NCI-H1105 treated with DMSO at 0.1 percent for 48 hours (cell line): Measurements from ENCODE around the gene TIGD4.

Experiments used
- DNase-seq: peaks from one replicate; lab custom pipeline; 2025; lab: John Stamatoyannopoulos, UW

The TIGD4 gene

DNA sequence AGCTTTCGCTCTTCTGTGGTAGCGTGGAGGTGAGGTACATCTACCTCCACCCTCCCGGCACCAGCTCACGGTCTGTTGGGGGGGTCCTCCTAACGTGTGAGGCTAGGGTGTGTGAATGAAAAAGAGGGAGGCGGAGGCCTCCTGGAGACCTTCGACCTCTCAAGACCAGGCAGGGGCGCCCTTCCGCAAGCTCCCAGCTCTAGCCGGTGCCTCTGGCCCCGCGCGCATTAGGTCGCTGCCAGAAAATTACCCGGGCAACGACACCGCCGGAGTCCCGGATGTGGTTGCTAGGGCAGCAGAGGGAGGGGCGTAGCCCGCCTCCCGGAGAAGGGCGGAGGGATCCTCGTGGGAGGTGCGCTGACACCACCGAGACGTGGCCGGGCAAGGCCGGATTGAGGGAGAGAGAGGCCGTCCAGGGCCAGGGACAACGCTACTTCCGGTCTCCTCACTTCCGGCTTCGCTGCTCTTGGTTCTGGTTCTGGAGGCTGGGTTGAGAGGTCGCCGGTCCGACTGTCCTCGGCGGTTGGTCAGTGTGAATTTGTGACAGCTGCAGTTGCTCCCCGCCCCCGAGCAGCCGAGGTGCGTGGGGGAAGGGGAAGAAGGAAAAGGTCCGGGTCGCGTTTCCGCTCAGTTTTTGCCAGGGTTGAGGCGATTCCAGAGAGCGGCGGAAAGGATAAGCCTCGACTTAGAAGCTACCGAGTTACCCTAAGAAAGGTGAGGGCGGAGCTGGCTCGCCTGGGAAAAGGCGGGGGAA, at the start of gene TIGD4, which contains the start of gene ARFIP1:
Gene TIGD4 (minus strand): TSS at position 218 of the 754 bp plus-strand sequence. CDS start 8,726 bp downstream, outside the sequence.
Gene ARFIP1 (plus strand): TSS at position 442 of the 754 bp plus-strand sequence. CDS start 49,680 bp downstream, outside the sequence.
- peak; percentile 90 for DNase-seq

DNA sequence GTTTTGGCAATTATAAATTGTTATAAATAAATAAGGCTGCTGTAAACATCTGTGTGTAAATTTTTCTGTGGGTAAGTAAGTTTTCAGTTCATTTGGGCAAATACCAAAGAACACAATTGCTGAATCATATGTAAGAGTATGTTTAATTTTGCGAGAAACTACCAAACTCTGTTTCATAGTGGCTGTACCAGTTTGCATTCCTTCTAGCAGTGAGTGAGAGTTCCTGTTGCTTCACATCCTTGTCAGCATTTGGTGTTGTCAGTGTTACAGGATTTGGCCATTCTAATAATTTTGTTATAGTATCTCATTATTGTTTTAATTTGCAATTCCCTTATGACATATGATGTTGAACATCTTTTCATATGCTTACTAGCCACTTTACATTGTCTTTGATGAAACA, 48.6 kb upstream of the TIGD4 start:
- DNase-seq: no peak

DNA sequence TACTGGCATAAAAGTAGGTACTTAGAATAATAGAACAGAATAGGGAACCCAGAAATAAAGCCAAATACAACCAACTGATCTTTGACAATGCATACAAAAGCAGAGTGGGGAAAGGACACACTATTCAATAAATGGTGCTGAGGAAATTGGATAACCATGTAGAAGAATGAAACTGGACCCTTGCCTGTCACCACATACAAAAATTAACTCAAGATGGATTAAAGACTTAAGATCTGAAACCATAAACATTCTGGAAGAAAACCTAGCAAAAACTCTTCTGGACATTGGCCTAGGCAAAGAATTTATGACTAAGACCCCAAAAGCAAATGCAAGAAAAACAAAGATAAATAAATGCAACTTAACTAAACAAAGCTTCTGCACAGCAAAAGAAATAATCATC, 45.8 kb upstream of the TIGD4 start:
- DNase-seq: no peak

DNA sequence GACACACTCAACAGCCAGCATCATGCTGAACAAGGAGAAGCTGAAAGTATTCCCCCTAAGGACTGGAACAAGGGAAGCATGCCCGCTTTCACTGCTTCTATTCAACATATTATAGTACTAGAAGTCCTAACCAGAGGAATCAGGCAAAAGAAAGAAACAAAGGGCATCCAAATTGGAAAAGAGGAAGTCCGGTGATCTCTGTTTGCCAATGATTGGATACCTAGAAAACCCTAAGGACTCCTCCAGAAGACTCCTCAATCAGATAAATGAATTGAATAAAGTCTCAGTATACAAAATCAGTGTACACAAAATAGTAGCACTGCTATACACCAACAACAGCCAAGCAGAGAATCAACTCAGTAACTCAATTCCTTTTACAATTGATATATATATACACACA, 45.0 kb upstream of the TIGD4 start:
- no peak for DNase-seq

DNA sequence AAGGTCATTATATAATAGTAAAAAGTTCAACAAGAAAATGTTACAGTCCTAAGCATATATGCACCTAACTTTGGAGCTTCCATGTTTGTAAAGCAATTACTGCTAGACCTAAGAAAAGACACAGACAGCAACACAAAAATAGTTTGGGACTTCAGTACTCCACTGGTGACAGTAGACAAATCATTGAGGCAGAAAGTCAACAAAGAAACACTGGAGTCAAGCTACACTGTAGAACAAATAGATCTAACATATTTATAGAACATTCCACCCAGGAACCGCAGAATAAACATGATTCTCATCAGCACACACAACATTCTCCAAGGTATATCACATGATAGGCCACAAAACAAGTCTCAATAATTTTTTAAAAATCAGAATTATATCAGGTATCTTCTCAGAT, 42.8 kb upstream of the TIGD4 start:
- DNase-seq: no peak

DNA sequence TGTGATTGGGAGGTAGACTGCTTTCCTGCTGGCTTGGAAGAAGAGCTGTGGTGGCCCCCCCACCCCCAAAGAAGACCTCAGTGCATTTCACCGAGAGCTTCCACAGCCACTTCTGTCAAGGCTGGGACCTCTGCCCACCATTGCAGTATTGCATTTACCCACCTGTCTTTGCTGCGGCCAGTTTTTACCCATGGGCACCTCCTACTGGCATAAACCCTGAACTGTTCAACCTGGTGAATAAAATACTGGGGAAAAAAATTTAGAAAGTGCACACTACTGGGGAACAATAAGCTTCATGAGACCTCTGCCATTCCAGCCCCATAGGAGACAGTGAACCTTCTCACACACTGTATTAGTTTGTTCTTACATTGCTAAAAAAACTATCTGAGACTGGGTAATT, 40.5 kb upstream of the TIGD4 start:
- DNase-seq: no peak

DNA sequence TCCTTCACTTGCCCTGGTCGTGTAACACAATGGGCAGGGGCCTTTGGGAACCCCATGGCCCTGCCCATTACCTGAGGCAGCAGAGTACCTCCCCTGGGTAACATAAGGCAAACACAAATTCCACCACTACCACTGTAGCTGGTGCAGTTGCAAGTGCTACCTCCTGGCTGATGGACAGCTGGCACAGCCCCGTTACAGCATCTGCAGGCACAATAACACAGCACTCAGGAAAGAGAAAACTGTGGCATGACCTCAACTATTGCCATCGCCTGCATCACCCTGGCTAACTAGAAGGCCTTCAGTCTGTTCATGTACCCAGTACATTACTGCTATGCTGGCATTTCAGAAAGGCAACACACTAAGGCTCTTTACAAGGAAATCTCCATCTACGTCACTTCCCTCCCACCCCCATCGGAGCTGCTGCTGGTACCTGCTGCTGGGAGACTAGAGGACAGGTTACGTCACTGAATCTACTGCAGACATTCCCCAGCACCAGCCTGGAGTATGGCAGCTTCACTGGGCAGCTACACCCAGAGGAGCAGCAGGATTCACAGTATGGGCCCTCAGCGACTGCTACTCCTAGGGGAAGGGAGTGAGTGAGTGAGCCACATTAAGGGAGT, 39.6 kb upstream of the TIGD4 start:
- DNase-seq: no peak

DNA sequence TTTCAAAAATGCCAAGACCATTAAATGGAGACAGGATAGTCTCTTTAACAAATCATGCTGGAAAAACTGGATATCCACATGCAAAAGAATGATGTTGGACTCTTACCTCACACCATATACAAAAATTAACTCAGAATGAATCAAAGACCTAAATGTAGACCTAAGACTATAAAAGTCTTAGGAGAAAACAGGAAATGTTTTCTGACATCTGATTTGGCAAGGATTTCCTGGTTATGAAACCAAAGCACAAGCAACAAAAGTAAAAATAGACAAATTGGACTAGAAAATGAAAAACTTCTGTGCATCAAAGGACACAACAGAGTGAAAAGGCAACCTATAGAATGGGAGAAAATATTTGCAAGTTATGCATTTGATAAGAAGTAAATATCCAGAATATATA, 37.8 kb upstream of the TIGD4 start:
- no peak for DNase-seq

DNA sequence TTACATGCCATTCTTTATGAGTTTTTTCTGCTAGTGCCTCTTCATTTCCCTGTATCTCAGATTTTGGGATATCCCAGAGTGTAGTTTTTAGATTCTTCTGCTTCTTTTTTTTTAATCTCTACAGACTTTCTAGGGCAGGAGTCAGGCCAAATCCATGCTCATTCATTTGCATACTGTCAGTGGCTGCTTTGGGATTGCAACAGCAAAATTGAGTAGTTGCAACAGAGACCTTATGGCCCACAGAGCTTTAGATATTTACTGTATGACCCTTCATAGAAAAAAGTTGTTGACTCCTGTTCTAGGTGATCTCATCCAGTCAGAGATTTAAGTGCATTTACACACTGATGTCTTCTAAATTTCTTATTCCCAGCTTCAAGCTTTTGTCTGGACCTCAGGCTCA, 35.5 kb upstream of the TIGD4 start:
- DNase-seq: no peak

DNA sequence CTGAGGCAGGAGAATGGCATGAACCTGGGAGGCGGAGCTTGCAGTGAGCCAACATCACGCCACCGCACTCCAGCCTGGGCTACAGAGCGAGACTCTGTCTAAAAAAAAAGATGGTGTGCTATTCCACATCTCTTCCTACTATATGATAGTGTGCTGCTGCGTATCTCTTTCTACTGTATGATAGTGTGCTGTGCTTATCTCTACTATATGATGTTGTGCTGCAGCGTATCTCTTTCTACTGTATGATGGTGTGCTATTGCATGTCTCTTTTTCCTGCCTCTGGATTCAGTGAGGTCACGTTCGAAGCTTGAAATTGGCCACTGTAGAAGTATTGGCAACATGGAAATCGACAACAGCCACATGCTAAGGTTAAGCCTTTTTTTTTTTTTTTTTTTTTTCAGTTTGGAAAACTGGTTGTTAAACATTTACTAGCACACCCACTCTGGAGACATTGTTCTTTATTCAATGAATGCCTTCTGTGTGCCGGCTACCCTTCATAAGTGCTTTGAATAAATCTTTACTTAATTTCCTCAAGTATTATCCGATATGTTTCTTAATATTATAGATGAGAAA, 31.3 kb upstream of the TIGD4 start:
- DNase-seq: no peak

DNA sequence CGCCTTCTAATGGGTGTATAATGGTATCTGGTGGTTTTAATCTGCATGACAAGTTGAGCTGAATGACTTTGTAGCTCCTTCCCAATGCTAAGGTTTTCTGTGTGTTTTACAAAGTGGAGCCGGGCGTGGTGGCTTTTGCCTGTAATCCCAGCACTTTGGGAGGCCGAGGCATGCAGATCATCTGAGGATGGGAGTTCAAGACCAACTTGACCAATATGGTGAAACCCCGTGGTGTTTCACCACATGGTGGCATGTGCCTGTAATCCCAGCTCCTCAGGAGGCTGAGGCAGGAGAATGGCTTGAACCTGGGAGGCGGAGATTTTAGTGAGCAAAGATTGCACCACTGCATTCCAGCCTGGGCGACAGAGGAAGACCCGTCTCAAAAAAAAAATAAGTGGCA, 29.1 kb upstream of the TIGD4 start:
- no peak for DNase-seq

DNA sequence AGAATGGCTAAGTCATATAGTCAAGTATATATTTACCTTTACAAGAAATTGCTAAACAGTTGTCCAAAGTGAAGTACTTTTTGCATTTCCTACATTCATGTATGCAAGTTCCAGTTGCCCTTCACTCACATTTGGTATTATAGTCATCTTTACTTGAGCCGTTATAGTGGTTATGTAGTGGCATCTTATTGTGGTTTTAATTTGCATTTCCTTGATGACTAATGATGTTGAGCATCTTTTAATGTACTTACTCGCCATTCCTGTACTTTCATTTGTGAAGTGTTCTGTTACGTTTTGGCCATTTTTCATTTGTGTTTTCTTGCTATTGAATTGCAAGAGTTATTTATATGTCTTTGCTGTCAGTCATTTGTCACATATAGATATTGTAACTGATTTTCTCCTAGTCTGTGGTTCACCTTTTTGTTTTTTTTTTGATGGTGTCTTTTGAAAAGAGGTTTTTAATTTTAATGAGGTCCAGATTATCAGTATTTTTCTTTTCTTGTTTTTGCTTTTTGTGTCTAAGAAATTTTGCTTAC, 27.8 kb upstream of the TIGD4 start:
- no peak for DNase-seq

DNA sequence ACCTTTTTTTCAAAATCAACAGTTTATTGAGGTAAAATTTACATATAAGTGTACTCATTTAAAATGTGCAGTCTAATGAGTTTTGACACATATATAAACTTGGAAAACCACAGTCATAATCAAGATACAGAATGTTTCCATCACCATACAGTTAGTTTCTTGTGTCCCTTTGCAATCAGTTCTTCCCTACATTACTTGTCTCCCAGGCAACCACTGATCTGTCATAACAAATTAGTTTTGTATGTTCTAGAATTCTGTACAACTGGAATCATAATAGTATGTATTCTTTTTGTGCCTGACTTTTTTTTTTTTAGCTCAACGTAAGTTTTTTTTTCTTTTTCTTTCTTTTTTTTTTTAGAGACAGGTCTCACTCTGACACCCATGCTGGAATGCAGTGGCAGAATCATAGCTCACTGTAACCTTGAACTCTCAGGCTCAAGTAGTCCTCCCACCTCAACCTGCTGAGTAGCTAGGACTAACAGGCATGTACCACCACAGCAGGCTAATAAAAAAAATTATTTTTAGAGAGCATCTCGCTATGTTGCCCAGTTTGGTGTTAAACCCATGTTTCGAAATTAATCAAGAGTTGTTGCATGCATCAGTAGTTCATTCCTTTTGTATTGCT, 27.1 kb upstream of the TIGD4 start:
- DNase-seq: no peak

DNA sequence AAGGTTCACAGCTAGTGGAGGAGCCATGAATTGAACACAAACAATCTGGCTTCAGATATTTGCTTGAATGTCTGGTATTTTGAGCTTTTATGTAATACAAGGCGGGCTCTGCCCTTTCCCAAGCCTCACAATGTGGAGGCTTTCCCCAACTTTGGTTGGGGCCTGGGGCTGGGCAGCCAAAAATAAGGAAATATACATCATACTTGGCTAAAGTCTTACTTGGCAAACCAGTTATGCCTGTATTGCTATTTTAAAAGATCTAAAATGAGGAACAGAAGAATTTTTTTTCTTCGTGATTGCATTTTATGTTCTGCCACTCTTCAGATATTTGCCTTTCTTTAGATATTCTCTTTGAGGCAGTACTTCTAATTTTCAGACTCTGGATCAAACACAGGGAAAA, 26.3 kb upstream of the TIGD4 start:
- no peak for DNase-seq

DNA sequence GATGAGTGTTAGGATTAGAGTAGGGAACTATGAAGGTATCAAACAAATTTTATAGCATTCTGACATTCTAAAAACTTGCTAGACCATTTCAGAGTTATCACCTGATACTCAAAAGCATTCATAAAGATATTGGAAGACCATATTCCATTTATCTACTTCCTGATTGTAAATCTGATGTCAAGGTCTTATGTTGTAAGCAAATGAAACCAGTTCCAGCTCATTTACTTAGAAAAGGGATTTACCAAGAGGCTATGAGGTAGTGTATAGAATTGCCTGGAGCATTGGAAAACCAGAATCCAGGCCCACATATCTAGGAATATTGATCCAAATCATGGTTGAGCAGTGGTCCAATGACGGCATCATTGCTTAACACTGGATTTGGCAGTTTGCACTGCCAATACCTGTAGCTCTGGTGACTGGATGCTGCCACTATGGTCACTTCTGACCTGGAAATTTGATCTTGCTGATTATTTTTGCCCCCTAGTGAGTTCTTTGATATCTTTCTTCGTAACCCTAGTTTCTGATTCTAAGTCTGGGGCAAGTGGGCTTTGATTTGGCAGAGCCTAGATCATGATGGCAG, 25.6 kb upstream of the TIGD4 start:
- DNase-seq: no peak

DNA sequence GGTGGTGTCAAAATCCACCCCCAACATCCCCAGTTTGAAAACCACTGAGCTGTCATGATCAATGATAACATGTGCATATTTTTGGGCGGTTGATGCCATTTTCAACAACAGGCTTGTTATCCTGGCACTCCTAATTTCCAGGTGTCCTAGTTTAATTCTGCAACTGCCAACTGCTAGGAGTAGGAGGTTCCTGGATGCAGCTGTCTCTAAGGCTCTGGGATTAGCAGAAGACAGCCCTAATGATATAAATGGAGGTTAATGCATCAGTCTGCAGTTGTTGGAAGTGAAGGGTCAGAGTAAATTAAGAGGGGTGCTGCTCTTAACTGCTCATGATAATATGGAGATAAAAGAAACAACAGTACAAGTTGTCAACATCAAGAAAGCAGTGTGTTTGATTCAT, 24.0 kb upstream of the TIGD4 start:
- DNase-seq: no peak

DNA sequence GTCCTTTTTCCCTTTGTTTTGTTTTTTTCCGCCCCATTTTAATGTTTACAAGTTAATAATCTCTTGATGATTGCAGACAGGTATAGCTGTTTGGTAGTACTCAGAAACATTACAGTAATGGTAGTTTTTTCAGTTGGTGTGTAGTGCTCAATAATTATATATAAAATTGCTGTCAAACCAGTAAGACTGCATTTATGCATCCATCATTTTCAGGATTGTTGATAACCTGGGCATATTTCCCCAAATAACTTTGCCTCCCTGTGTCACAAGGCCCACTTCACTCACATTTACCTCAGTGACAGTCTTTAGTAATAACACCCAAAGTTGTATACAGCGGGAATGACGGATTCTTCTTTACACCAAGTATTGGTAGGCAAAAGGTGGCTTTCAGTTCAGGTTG, 16.4 kb upstream of the TIGD4 start:
- no peak for DNase-seq

DNA sequence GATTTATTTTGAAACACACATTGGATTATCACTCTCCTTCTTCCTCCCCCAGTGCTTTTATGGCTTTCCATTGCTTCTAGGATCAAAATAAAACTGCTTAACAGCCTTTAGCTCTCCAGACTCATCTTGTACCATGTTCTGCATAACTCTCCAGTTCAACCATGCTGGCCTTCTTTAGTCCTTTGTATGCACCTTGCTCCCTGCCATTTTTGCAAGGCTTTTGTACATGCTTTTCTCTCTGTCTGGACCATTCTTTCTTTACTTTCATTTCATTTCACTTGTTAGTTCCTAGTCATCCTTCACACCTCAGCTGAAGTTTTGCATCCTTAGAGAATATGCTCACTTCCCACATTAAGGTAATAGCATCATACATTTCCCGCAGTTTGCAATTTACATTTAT, 7.1 kb upstream of the TIGD4 start:
- no peak for DNase-seq

DNA sequence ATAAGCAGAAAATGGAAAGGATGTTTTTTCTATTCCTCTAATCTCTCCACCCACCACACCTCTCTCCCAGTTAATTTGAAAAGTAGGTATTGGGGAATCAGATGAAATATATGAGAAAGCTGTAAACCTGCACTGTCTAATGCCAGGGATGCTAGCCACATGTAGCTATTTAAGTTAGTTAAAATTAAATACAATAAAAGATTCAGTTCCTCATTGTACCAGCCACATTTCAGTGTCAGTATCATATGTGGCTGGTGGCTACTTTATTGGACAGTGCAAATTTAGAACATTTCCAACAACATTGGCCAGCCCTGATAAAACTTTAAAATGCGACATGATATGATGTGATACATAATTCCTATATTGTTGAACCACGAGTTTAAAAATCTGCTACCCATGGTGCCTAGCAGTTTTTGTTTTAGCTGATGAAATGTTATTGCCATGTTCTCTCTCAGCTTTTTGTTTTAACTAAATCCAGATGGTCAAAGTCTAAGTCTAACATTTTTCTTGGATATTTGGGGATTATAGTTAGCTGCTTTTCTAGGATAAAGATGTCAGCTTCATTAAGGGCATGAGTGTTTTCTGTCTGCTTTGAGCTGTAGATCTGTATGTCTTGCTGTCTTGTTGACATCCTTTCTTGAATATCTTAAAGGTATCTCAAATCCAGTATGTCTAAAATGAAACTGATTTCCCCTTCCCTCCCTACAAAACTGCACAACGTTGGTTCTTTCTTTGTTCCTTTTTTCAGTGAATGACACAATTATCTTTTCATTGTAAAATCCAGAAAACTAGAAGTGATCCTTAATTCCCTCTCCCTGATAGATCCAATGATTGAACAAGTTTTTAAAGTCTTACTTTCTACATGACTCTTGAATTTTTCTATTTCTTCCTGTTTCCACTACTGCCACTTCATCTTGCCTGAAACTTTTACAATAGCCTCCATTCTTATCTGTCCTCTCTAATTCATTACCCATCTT, 6.4 kb upstream of the TIGD4 start:
- no peak for DNase-seq

DNA sequence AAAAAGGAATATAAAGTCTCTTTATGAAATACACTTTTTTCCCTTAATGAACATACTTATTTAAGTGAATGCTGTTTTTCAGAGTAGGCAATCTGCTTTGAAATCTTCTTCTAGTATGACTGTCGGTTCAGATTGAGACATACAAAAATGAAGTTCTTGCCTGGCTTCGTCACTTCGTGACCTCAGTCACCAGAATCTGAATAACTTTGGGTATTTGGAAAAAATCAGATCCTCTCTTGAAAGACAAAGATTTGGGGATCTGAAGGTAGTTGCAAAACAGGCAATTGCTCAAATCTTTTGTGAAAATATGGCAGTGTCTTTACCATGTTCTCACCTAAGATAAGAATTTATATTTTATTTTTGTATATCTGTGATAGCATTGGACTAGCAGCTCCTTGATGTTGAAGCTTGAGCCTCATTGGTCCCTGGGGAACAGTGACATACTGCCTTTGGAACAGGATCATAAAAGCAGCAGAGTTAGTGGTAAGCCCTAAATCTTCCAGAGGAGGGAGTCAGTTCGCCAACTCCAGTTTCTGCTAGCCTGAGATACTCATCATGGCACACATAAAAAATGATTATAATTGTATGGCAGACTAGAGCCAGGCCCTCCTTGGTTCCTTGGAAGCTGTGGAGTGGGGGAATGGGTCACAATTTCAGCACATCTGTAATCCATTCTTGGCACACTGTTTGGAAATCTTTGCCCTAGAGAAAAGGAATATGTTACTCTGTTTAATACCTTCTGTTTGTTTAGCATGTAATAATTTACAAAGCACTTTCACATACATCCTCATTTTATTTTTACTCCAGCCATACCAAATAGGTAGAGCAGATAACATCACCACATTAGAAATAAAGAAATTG, 5.2 kb upstream of the TIGD4 start:
- DNase-seq: no peak
